Adrenal gland (tissue), 5 donors: Measurements from ENCODE around the gene SIPA1L2.

Source experiments
- POLR2A ChIP-seq, 2 donors: fragments of 450-650 bp; IDR thresholded peaks; one replicate each; pipeline ENCODE4 v1.6.1; 2017; ENCODE audit warnings: antibody characterized with exemption in 2 of 2, mild to moderate bottlenecking in 2 of 2, moderate library complexity in 1 of 2
- TF ChIP-seq, protein P1 (sequence below), 6 experiments: fragments of 450-650 bp in 4 of 6; fragments of 200-600 bp in 2 of 6; sonication (generic) in 1 of 6; IDR thresholded peaks; 1 replicate in 5 of 6; 2 replicates in 1 of 6; pipeline versions ENCODE4 v1.5.1 to v1.8.0; 2016 to 2021; ENCODE audit warnings: antibody characterized with exemption in 6 of 6, mild to moderate bottlenecking in 2 of 6, moderate library complexity in 1 of 6
- donor health status: DM: no; HTN: no; CAD: no.

GRCh38 chr1:232600424-232601258, 29.3 kb downstream of the SIPA1L2 start:
- TF ChIP-seq, protein P1, sequence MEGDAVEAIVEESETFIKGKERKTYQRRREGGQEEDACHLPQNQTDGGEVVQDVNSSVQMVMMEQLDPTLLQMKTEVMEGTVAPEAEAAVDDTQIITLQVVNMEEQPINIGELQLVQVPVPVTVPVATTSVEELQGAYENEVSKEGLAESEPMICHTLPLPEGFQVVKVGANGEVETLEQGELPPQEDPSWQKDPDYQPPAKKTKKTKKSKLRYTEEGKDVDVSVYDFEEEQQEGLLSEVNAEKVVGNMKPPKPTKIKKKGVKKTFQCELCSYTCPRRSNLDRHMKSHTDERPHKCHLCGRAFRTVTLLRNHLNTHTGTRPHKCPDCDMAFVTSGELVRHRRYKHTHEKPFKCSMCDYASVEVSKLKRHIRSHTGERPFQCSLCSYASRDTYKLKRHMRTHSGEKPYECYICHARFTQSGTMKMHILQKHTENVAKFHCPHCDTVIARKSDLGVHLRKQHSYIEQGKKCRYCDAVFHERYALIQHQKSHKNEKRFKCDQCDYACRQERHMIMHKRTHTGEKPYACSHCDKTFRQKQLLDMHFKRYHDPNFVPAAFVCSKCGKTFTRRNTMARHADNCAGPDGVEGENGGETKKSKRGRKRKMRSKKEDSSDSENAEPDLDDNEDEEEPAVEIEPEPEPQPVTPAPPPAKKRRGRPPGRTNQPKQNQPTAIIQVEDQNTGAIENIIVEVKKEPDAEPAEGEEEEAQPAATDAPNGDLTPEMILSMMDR (IDR thresholded peaks at IDR 0.05) = no peak
- TF ChIP-seq POLR2A (IDR thresholded peaks at IDR 0.05) = no peak
